Pulmonary artery endothelial cell (primary cell): ENCODE measurements around the gene TIAM1. TPM values are rescaled to one million over a fixed set of nuclear protein-coding genes. Genes with fewer than 3 reads are reported as not detected.

Source experiments
- DNase-seq: peaks from one replicate; pipeline ENCODE4 v3.0.0-alpha.2; 2011; ENCODE audit warnings: low read depth, low spot score
- total RNA-seq: library from RNA; depleted of rRNA; stranded (reverse); fragments of >200 nt; gene quantifications from 2 replicates; pipeline ENCODE4 v1.2.3, GENCODE V29; 2014

TIAM1 gene
- total RNA-seq, 1 donor from 2014 or later: under 0.01 TPM

GRCh38 chr21:31354604-31355443 is 10.8 kb upstream of the TIAM1 start:
- no peak for DNase-seq

- DNase-seq: no peak
Measured at GRCh38 chr21:31354122-31354521, 10.1 kb upstream of the TIAM1 start.

GRCh38 chr21:31352836-31353235 is 8.8 kb upstream of the TIAM1 start:
- DNase-seq: no peak

- no peak for DNase-seq
Measured at GRCh38 chr21:31351960-31352359, 7.9 kb upstream of the TIAM1 start.

GRCh38 chr21:31351438-31351837 is 7.4 kb upstream of the TIAM1 start:
- DNase-seq: no peak

GRCh38 chr21:31349208-31349607 is 5.1 kb upstream of the TIAM1 start:
- no peak for DNase-seq

GRCh38 chr21:31348188-31348587 is 4.1 kb upstream of the TIAM1 start:
- no peak for DNase-seq

GRCh38 chr21:31347435-31348032 is 3.5 kb upstream of the TIAM1 start:
- no peak for DNase-seq

- DNase-seq: no peak
Measured at GRCh38 chr21:31346256-31346821, 2.3 kb upstream of the TIAM1 start.

- no peak for DNase-seq
Measured at GRCh38 chr21:31345136-31345535, 1.1 kb upstream of the TIAM1 start.

GRCh38 chr21:31343030-31343510 is 991 bp downstream of the TIAM1 start:
- DNase-seq: no peak

- DNase-seq: no peak
Measured at GRCh38 chr21:31342348-31342747, 1.7 kb downstream of the TIAM1 start.

- no peak for DNase-seq
Measured at GRCh38 chr21:31340942-31341487, 3.0 kb downstream of the TIAM1 start.

- no peak for DNase-seq
Measured at GRCh38 chr21:31340514-31340913, 3.5 kb downstream of the TIAM1 start.

GRCh38 chr21:31339721-31340120 is 4.3 kb downstream of the TIAM1 start:
- DNase-seq: no peak

- DNase-seq: no peak
Measured at GRCh38 chr21:31338908-31339368, 5.1 kb downstream of the TIAM1 start.

- no peak for DNase-seq
Measured at GRCh38 chr21:31337996-31338907, 5.8 kb downstream of the TIAM1 start.

- no peak for DNase-seq
Measured at GRCh38 chr21:31337086-31337485, 7.0 kb downstream of the TIAM1 start.

GRCh38 chr21:31336739-31337040 is 7.4 kb downstream of the TIAM1 start:
- DNase-seq: no peak

- DNase-seq: no peak
Measured at GRCh38 chr21:31335957-31336738, 7.9 kb downstream of the TIAM1 start.
